A673 (cell line): ENCODE measurements around the gene RALGPS1. TPM values are rescaled to one million over a fixed set of nuclear protein-coding genes. Genes with fewer than 3 reads are reported as not detected.

Experiments
- BruUV-seq: library from RNA; stranded (reverse); fragments of 400-500 nt; replicated peaks from 2 replicates; lab custom pipeline; 2021; lab: Mats Ljungman, UMichigan
- CTCF ChIA-PET: fragments of 300-600 bp; sonication (Branson Sonifier 250); formaldehyde crosslinking; loops from one replicate; lab custom pipeline; 2022; ENCODE audit warnings: antibody characterized with exemption; lab: Charles Lee
- POLR2A ChIA-PET: fragments of 300-600 bp; sonication (Branson Sonifier 250); formaldehyde crosslinking; loops from one replicate; lab custom pipeline; 2022; ENCODE audit warnings: antibody characterized with exemption; ENCODE audit not compliant: low non-redundant PET; lab: Charles Lee
- DNase-seq: peaks from one replicate; pipeline ENCODE4 v3.0.0-alpha.2; 2015; ENCODE audit warnings: low spot score
- H3K27ac ChIP-seq: fragments of 200-600 bp; sonication (generic); 2 replicates; pipeline ENCODE4 v1.5.1; 2016; ENCODE audit warnings: mixed run types, low read depth, mild to moderate bottlenecking, mixed read lengths, antibody characterized with exemption, low read length; ENCODE audit not compliant: poor library complexity, severe bottlenecking
- H3K27me3 ChIP-seq: fragments of 200-600 bp; sonication (generic); replicated peaks from 2 replicates; pipeline ENCODE4 v1.6.1; 2017; ENCODE audit warnings: mixed run types, low read depth, mild to moderate bottlenecking, mixed read lengths, antibody characterized with exemption, low read length; ENCODE audit not compliant: insufficient read depth, poor library complexity
- H3K36me3 ChIP-seq: fragments of 200-600 bp; sonication (generic); 2 replicates; pipeline ENCODE4 v1.6.1; 2016; ENCODE audit warnings: mixed run types, mild to moderate bottlenecking, mixed read lengths, antibody characterized with exemption, low read length; ENCODE audit not compliant: insufficient read depth, poor library complexity, severe bottlenecking
- H3K4me1 ChIP-seq: fragments of 200-600 bp; sonication (generic); 2 replicates; pipeline ENCODE4 v1.6.1; 2017; ENCODE audit warnings: mixed run types, mild to moderate bottlenecking, mixed read lengths, antibody characterized with exemption, low read length; ENCODE audit not compliant: insufficient read depth, poor library complexity, severe bottlenecking
- H3K4me3 ChIP-seq: fragments of 200-600 bp; sonication (generic); 2 replicates; pipeline ENCODE4 v1.5.1; 2016; ENCODE audit warnings: low read depth, mixed run types, mild to moderate bottlenecking, mixed read lengths, low read length; ENCODE audit not compliant: poor library complexity, severe bottlenecking
- H3K9me3 ChIP-seq: fragments of 200-600 bp; sonication (generic); 2 replicates; pipeline ENCODE4 v1.6.1; 2016; ENCODE audit warnings: mixed run types, low read depth, mild to moderate bottlenecking, mixed read lengths, antibody characterized with exemption, low read length; ENCODE audit not compliant: poor library complexity, severe bottlenecking
- EZH2 ChIP-seq: fragments of 200-600 bp; sonication (generic); IDR thresholded peaks from 2 replicates; pipeline ENCODE4 v1.6.1; 2017; ENCODE audit warnings: borderline replicate concordance, low read depth, mild to moderate bottlenecking, mixed read lengths, antibody characterized with exemption, low read length; ENCODE audit not compliant: poor library complexity, severe bottlenecking
- intact Hi-C: fragments of 100-400 bp; cut with micrococcal nuclease; formaldehyde crosslinking; loops from one replicate; pipeline ENCODE4 v1.10.0; 2022; ENCODE audit not compliant: unreplicated experiment
- total RNA-seq: library from RNA; stranded (reverse); gene quantifications from 2 replicates; pipeline ENCODE4 v1.2.3, GENCODE V29; 2021
- TF ChIP-seq, protein P1 (sequence below): fragments of 300-800, 200-600 bp; sonication (generic); conservative IDR thresholded peaks from 2 replicates; pipeline ENCODE4 v1.5.1; 2017; ENCODE audit warnings: low read depth, mild to moderate bottlenecking, antibody characterized with exemption, low read length, moderate library complexity, mixed read lengths

RALGPS1 gene
- total RNA-seq, 1 experiment from 2014 or later, result 3.9 TPM

DNA sequence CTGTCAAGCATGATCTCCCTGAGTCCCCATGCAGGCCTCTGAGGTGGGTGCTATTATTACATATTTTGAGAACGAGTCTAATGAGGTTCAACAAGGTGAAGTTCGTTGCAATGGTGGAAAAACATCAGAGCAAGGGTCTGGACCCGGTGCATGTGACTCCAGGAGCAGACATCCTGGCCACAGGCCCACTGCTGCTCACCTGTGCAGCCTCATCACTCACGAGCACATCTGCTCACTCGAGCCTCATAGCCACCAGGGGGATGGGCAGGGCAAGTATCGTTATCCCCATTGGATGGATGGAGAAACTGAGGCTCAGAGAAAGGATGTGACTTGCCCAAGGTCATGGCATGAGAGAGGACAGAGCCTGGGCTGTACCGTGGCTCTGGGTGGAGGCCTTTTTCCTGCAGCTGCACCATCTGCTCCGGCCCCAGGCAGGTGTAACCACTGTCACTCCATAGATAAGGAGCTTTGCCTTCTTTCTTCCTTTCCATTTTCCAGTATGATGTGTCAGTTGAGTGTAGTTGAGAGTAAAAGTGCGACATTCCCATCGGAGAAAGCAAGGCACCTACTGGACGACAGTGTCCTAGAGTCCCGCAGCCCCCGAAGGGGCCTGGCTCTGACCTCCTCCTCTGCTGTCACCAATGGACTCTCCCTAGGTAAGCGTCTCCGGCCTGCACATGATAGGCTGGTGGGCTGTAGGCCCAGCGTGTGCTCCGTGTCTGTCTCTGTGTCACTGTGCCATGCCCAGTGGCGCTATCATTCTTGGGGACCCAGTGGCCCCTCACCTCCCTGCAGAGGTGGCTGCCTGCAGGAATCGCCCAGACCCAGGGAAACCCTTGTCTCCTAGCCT is 281.6 kb downstream of the RALGPS1 start:
- no peaks in the 10 kb centered on the region for H3K9me3 ChIP-seq
- ChIA-PET POLR2A (no interaction called here), CTCF (interaction anchor here (0.6 kb wide), 1 partner anchor 261 kb away, joined by 3 read pairs; no protein-coding TSS in a partner anchor)

DNA sequence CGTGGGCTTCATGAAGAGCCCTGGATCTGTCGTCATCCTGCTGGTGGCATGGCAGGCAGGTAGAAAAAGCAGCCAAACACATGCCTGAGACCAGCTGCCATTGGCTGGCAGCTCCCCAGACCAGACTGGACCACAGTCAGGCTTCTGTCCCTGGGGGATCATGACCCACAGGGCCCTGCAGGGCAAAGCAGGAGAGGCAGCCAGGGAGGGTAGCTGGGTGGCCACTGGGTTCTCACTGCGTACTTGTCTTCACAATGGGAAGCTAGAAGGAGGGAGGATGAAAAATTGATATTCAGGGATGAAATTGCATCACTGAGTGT is 282.2 kb downstream of the RALGPS1 start:
- no peak for TF ChIP-seq EZH2
- TF ChIP-seq, protein P1, sequence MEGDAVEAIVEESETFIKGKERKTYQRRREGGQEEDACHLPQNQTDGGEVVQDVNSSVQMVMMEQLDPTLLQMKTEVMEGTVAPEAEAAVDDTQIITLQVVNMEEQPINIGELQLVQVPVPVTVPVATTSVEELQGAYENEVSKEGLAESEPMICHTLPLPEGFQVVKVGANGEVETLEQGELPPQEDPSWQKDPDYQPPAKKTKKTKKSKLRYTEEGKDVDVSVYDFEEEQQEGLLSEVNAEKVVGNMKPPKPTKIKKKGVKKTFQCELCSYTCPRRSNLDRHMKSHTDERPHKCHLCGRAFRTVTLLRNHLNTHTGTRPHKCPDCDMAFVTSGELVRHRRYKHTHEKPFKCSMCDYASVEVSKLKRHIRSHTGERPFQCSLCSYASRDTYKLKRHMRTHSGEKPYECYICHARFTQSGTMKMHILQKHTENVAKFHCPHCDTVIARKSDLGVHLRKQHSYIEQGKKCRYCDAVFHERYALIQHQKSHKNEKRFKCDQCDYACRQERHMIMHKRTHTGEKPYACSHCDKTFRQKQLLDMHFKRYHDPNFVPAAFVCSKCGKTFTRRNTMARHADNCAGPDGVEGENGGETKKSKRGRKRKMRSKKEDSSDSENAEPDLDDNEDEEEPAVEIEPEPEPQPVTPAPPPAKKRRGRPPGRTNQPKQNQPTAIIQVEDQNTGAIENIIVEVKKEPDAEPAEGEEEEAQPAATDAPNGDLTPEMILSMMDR, result no peak
- Histone ChIP-seq H3K4me1 (no peaks in the 10 kb centered on the region), H3K27me3 (no peaks in the 10 kb centered on the region), H3K4me3 (no peak overlapping the region), H3K9me3 (no peaks in the 10 kb centered on the region), H3K27ac (no peak overlapping the region), H3K36me3 (no peaks in the 10 kb centered on the region)
- BruUV-seq, result no TSS peak
- ChIA-PET CTCF (interaction anchor here (0.6 kb wide), 1 partner anchor 263 kb away, joined by 3 read pairs; no protein-coding TSS in a partner anchor), POLR2A (no interaction called here)
- intact Hi-C loops, result no loop called here
- DNase-seq, result no peak

More for the DNA sequence above, 281.6 kb downstream of the RALGPS1 start:
- Histone ChIP-seq H3K36me3 (no peaks in the 10 kb centered on the region), H3K4me1 (no peaks in the 10 kb centered on the region), H3K27me3 (no peaks in the 10 kb centered on the region), H3K4me3 (no peak overlapping the region), H3K27ac (no peak overlapping the region)
- no TSS peak for BruUV-seq
- DNase-seq, result no peak
- TF ChIP-seq EZH2, result no peak
- TF ChIP-seq, protein P1, result no peak
- intact Hi-C loops, result no loop called here

DNA sequence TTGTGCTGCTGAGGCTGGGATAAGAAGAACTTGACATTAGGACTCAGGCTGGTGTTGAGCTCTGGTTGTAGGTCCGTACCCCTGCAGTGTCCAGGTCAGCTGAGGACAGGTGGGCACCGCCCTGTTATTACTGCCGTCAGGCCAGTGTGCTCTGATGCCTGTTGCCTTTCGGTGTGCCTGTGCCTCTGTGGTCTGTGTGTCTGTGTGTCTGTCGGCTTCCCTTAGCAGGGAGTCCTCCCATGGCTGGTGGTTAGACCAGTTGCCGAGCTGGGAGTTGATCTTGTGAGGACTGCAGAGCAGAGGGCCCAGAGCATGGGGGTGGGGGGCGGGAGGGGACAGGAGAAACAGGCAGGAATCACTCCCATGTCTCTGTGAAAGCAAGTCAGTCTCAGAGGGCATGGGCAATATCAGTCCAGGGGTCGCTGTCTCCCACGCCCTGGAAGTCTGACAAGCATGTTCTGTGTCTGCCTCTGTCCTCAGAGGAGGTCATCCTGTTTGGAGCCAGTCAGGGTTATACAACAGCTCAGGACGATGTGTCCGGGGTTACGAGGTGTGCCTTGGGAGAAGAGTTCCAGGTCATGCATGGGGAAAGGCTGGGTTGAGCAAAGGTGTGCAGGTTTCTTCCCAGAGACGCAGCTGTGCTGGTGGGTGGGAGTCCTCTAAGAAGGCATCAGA is 282.7 kb downstream of the RALGPS1 start:
- TF ChIP-seq EZH2, result no peak
- TF ChIP-seq, protein P1, result no peak
- BruUV-seq, result no TSS peak
- no peak overlapping the region for H3K4me3 ChIP-seq
- H3K27me3 ChIP-seq, result no peaks in the 10 kb centered on the region
- DNase-seq, result no peak
- no peak overlapping the region for H3K27ac ChIP-seq
- H3K4me1 ChIP-seq, result no peaks in the 10 kb centered on the region
- ChIA-PET CTCF (interaction anchor here (0.6 to 2.0 kb wide), 2 partner anchors 256 to 264 kb away, joined by 3 to 13 read pairs; no protein-coding TSS in a partner anchor), POLR2A (no interaction called here)
- intact Hi-C loops, result no loop called here
- H3K9me3 ChIP-seq, result no peaks in the 10 kb centered on the region
- H3K36me3 ChIP-seq, result no peaks in the 10 kb centered on the region
